GM12878 (cell line): ENCODE results near the gene MRPL53. TPM values are rescaled to one million over a fixed set of nuclear protein-coding genes. Genes with fewer than 3 reads are reported as not detected.
A peak's percentile ranks its signal among the peaks of the same experiment; 100 is the strongest.

Experiments used
- DPF2 ChIP-seq: fragments of 450-650 bp; IDR thresholded peaks from 2 replicates; pipeline ENCODE4 v1.6.1; 2017; ENCODE audit warnings: mild to moderate bottlenecking
- EZH2 ChIP-seq: IDR thresholded peaks from 2 replicates; pipeline ENCODE4 v1.6.1; 2012; ENCODE audit warnings: low read depth, mild to moderate bottlenecking, control low read depth, inconsistent platforms, low read length, borderline replicate concordance; ENCODE audit not compliant: control insufficient read depth
- JUNB ChIP-seq: IDR thresholded peaks from 2 replicates; pipeline ENCODE4 v1.6.1; 2016; ENCODE audit warnings: antibody characterized with exemption, mild to moderate bottlenecking
- KLF5 ChIP-seq: fragments of 450-650 bp; IDR thresholded peaks from 2 replicates; pipeline ENCODE4 v1.6.1; 2014; ENCODE audit warnings: mild to moderate bottlenecking; ENCODE audit not compliant: partially characterized antibody
- LARP7 ChIP-seq: fragments of 450-650 bp; IDR thresholded peaks from 2 replicates; pipeline ENCODE4 v1.6.1; 2017; ENCODE audit warnings: mild to moderate bottlenecking
- MAX ChIP-seq: IDR thresholded peaks from 2 replicates; pipeline ENCODE4 v1.6.1; 2012; ENCODE audit warnings: low read depth, low read length, improper control_type of control experiment
- NFYA ChIP-seq: IDR thresholded peaks from 2 replicates; pipeline ENCODE4 v1.6.1; 2011; ENCODE audit warnings: low read depth, mild to moderate bottlenecking, low read length, improper control_type of control experiment, borderline replicate concordance
- NRF1 ChIP-seq: conservative IDR thresholded peaks from 2 replicates; pipeline ENCODE4 v1.6.1; 2011; ENCODE audit warnings: mild to moderate bottlenecking, low read depth, low read length, improper control_type of control experiment
- POLR2AphosphoS5 ChIP-seq: IDR thresholded peaks from 2 replicates; pipeline ENCODE4 v1.6.1; 2011; ENCODE audit warnings: mild to moderate bottlenecking, low read length, inconsistent platforms
- RAD51 ChIP-seq: fragments of 450-650 bp; IDR thresholded peaks from 2 replicates; pipeline ENCODE4 v1.6.1; 2016; ENCODE audit warnings: moderate library complexity, mild to moderate bottlenecking, inconsistent platforms
- RUNX3 ChIP-seq: IDR thresholded peaks from 2 replicates; pipeline ENCODE4 v1.6.1; 2012; ENCODE audit warnings: low read length, inconsistent platforms
- SIN3A ChIP-seq: IDR thresholded peaks from 2 replicates; pipeline ENCODE4 v1.6.1; 2012; ENCODE audit warnings: low read depth, low read length, improper control_type of control experiment
- STAT3 ChIP-seq: IDR thresholded peaks from 2 replicates; pipeline ENCODE4 v1.6.1; 2011; ENCODE audit warnings: low read depth, low read length, improper control_type of control experiment
- TAF1 ChIP-seq: IDR thresholded peaks from 2 replicates; pipeline ENCODE4 v1.6.1; 2011; ENCODE audit warnings: mild to moderate bottlenecking, low read depth, low read length, borderline replicate concordance
- USF1 ChIP-seq: IDR thresholded peaks from 2 replicates; pipeline ENCODE4 v1.6.1; 2011; ENCODE audit warnings: borderline replicate concordance, low read depth, mild to moderate bottlenecking, moderate library complexity, mixed read lengths, low read length; ENCODE audit not compliant: insufficient read depth; ENCODE audit errors: extremely low read length
- ZBED1 ChIP-seq: IDR thresholded peaks from 2 replicates; pipeline ENCODE4 v1.6.1; 2016; ENCODE audit warnings: borderline replicate concordance
- ZBTB11 ChIP-seq: fragments of 450-650 bp; formaldehyde crosslinking; IDR thresholded peaks from 2 replicates; pipeline ENCODE4 v1.5.0; 2022; ENCODE audit warnings: mild to moderate bottlenecking, missing genetic modification characterization
- ZNF207 ChIP-seq: fragments of 450-650 bp; IDR thresholded peaks from 2 replicates; pipeline ENCODE4 v1.6.1; 2014; ENCODE audit warnings: antibody characterized with exemption, mild to moderate bottlenecking, borderline replicate concordance
- ZSCAN29 ChIP-seq: fragments of 450-650 bp; IDR thresholded peaks from 2 replicates; pipeline ENCODE4 v1.6.1; 2017; ENCODE audit warnings: mild to moderate bottlenecking, moderate library complexity
- polyA plus RNA-seq, 11 experiments: library from polyadenylated mRNA; depleted of rRNA in 4 of 11; unstranded in 6 of 11; stranded (reverse) in 5 of 11; fragments of >200 nt; fragmentation: Nextera tagmentation in 4 of 11; fragmentation: Illumina TruSeq in 1 of 11; extraction: Ambion mirVana in 4 of 11; extraction: Trizol in 1 of 11; gene quantifications; 1 replicate in 1 of 11; 2 replicates in 10 of 11; pipeline versions ENCODE4 v1.2.1 to v1.2.3, GENCODE V29; 2011 to 2016; ENCODE audit warnings: inconsistent platforms in 2 of 11, missing spikeins in 2 of 11, low read depth in 1 of 11
- total RNA-seq, 4 experiments: library from RNA; depleted of rRNA in 3 of 4; stranded (reverse); fragments of >200 nt in 3 of 4; fragmentation: Illumina TruSeq in 1 of 4; extraction: Trizol in 1 of 4; gene quantifications; 2 replicates each; pipeline versions ENCODE4 v1.2.1 to v1.2.3, GENCODE V29; 2013 to 2021
- TF ChIP-seq, protein P1 (sequence below): IDR thresholded peaks from 2 replicates; pipeline ENCODE4 v1.6.1; 2012; ENCODE audit warnings: mild to moderate bottlenecking, low read depth, low read length
- TF ChIP-seq, protein P2 (sequence below): IDR thresholded peaks from 2 replicates; pipeline ENCODE4 v1.6.1; 2011; ENCODE audit warnings: borderline replicate concordance, low read depth, mild to moderate bottlenecking, moderate library complexity, low read length; ENCODE audit not compliant: insufficient read depth, poor library complexity, severe bottlenecking

Gene MRPL53
- total and polyA plus RNA-seq, 10 of the 15 experiments (the other 5 are each of a cell fraction or from before 2014, with no cell fraction given): 15.1 to 167 (median 80.9) TPM

GRCh38 chr2:74457549-74458131, 14.8 kb downstream of the MRPL53 start (continued):
- TF ChIP-seq RAD51: no peak
- TF ChIP-seq USF1: no peak
- TF ChIP-seq TAF1: 0 out of 2 replicates have a peak, but pooled peaks have one; percentile 32
- no peak for TF ChIP-seq DPF2
- TF ChIP-seq POLR2AphosphoS5: peak; percentile 76
- peak; percentile 61 for TF ChIP-seq RUNX3
- peak; percentile 49; the same call in 1 of the 2 replicates for TF ChIP-seq ZSCAN29
- peak; percentile 12; the same call in 1 of the 2 replicates for TF ChIP-seq ZBED1
- no peak for TF ChIP-seq STAT3
- peak; percentile 58 for TF ChIP-seq ZBTB11 (CRISPR knock-in tag)
- TF ChIP-seq KLF5: no peak
- TF ChIP-seq SIN3A: no peak
- TF ChIP-seq JUNB: no peak; the same call in 1 of the 2 replicates
- TF ChIP-seq LARP7: peak; percentile 88
- TF ChIP-seq, protein P1, sequence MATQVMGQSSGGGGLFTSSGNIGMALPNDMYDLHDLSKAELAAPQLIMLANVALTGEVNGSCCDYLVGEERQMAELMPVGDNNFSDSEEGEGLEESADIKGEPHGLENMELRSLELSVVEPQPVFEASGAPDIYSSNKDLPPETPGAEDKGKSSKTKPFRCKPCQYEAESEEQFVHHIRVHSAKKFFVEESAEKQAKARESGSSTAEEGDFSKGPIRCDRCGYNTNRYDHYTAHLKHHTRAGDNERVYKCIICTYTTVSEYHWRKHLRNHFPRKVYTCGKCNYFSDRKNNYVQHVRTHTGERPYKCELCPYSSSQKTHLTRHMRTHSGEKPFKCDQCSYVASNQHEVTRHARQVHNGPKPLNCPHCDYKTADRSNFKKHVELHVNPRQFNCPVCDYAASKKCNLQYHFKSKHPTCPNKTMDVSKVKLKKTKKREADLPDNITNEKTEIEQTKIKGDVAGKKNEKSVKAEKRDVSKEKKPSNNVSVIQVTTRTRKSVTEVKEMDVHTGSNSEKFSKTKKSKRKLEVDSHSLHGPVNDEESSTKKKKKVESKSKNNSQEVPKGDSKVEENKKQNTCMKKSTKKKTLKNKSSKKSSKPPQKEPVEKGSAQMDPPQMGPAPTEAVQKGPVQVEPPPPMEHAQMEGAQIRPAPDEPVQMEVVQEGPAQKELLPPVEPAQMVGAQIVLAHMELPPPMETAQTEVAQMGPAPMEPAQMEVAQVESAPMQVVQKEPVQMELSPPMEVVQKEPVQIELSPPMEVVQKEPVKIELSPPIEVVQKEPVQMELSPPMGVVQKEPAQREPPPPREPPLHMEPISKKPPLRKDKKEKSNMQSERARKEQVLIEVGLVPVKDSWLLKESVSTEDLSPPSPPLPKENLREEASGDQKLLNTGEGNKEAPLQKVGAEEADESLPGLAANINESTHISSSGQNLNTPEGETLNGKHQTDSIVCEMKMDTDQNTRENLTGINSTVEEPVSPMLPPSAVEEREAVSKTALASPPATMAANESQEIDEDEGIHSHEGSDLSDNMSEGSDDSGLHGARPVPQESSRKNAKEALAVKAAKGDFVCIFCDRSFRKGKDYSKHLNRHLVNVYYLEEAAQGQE: 0 out of 2 replicates have a peak, but pooled peaks have one; percentile 10
- no peak for TF ChIP-seq NFYA
- TF ChIP-seq EZH2: no peak
- TF ChIP-seq, protein P2, sequence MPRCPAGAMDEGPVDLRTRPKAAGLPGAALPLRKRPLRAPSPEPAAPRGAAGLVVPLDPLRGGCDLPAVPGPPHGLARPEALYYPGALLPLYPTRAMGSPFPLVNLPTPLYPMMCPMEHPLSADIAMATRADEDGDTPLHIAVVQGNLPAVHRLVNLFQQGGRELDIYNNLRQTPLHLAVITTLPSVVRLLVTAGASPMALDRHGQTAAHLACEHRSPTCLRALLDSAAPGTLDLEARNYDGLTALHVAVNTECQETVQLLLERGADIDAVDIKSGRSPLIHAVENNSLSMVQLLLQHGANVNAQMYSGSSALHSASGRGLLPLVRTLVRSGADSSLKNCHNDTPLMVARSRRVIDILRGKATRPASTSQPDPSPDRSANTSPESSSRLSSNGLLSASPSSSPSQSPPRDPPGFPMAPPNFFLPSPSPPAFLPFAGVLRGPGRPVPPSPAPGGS: no peak
- no peak for TF ChIP-seq MAX
- peak; percentile 80; the same call in 1 of the 2 replicates for TF ChIP-seq ZNF207
- no peak for TF ChIP-seq NRF1
